ENCODE measurements around the gene APOBEC2. TPM values are rescaled to one million over a fixed set of nuclear protein-coding genes. Genes with fewer than 3 reads are reported as not detected.

APOBEC2 gene
- total RNA-seq, 1 experiment from 2014 or later: 4.8 TPM

- Mint-ChIP-seq H3K4me1 (ENCODE audit: low read depth, unreplicated experiment) (peaks cover 76% of the 10 kb centered on the region), H3K4me3 (ENCODE audit: unreplicated experiment) (peak overlapping the region; percentile 2), H3K36me3 (ENCODE audit: insufficient read depth, unreplicated experiment) (no peaks in the 10 kb centered on the region), H3K27me3 (ENCODE audit: insufficient read depth, unreplicated experiment) (no peaks in the 10 kb centered on the region), H3K9me3 (ENCODE audit: unreplicated experiment) (no peaks in the 10 kb centered on the region), H3K27ac (ENCODE audit: unreplicated experiment) (peak overlapping the region; percentile 64)
- H3K4me3 ChIP-seq (ENCODE audit: low read depth, low read length): no peak overlapping the region
- H3K27me3 ChIP-seq (replicated peaks; ENCODE audit: control insufficient read depth, insufficient read depth, low read length): no peaks in the 10 kb centered on the region
- TF ChIP-seq, protein P1, sequence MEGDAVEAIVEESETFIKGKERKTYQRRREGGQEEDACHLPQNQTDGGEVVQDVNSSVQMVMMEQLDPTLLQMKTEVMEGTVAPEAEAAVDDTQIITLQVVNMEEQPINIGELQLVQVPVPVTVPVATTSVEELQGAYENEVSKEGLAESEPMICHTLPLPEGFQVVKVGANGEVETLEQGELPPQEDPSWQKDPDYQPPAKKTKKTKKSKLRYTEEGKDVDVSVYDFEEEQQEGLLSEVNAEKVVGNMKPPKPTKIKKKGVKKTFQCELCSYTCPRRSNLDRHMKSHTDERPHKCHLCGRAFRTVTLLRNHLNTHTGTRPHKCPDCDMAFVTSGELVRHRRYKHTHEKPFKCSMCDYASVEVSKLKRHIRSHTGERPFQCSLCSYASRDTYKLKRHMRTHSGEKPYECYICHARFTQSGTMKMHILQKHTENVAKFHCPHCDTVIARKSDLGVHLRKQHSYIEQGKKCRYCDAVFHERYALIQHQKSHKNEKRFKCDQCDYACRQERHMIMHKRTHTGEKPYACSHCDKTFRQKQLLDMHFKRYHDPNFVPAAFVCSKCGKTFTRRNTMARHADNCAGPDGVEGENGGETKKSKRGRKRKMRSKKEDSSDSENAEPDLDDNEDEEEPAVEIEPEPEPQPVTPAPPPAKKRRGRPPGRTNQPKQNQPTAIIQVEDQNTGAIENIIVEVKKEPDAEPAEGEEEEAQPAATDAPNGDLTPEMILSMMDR (IDR thresholded peaks at IDR 0.05; ENCODE audit: insufficient read depth in 1 of 2, low read depth in 1 of 2, low read length in 1 of 2, severe bottlenecking in 1 of 2, unreplicated experiment in 1 of 2): no peak
- BruUV-seq (replicated peaks): no TSS peak
- no peaks in the 10 kb centered on the region for H3K9me3 ChIP-seq
- H3K36me3 ChIP-seq (ENCODE audit: control insufficient read depth, insufficient read depth, low read length): no peaks in the 10 kb centered on the region
- ChIA-PET POLR2A (no interaction called here), CTCF (no interaction called here)
- intact Hi-C loops (cut with micrococcal nuclease; ENCODE audit: unreplicated experiment): no loop called here
- DNase-seq: no peak
- peaks cover 99% of the 10 kb centered on the region for H3K4me1 ChIP-seq
Observed at GRCh38 chr6:41051873-41052272, 1.1 kb upstream of the APOBEC2 start.

DNA sequence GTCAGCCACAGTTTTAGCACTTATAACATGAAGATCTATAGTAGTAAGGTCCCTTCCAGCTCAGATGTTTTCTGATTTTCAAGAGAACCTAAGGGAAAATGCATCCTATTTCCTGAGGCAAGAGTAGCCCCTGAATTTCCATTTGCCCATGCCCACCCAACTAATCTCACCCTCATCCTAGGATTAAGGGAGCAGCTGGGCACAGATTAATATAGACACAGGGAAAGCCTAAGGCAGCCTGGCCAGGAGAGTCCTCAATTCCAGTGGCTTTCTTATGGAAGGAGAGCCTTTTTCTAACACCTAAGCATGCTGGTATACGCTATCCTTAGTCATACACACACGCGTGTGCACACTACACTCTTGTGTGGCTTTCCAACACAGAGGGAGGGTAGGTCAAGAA is 1.5 kb downstream of the APOBEC2 start:
- H3K36me3 ChIP-seq (ENCODE audit: control insufficient read depth, insufficient read depth, low read length): no peaks in the 10 kb centered on the region
- TF ChIP-seq, protein P1 (IDR thresholded peaks at IDR 0.05; ENCODE audit: insufficient read depth in 1 of 2, low read depth in 1 of 2, low read length in 1 of 2, severe bottlenecking in 1 of 2, unreplicated experiment in 1 of 2): no peak
- BruUV-seq (replicated peaks): no TSS peak
- H3K4me3 Mint-ChIP-seq (ENCODE audit: unreplicated experiment): peak overlapping the region; percentile 31
- intact Hi-C loops (cut with micrococcal nuclease; ENCODE audit: unreplicated experiment): no loop called here
- H3K9me3 ChIP-seq: no peaks in the 10 kb centered on the region
- no peaks in the 10 kb centered on the region for H3K36me3 Mint-ChIP-seq (ENCODE audit: insufficient read depth, unreplicated experiment)
- no peak for DNase-seq
- H3K4me1 Mint-ChIP-seq (ENCODE audit: low read depth, unreplicated experiment): peaks cover 76% of the 10 kb centered on the region
- H3K4me1 ChIP-seq: peaks cover 96% of the 10 kb centered on the region
- no peaks in the 10 kb centered on the region for H3K9me3 Mint-ChIP-seq (ENCODE audit: unreplicated experiment)
- POLR2A ChIA-PET: interaction anchor here (1.1 kb wide), 1 partner anchor 18 kb away, joined by 5 read pairs; the partner anchor contains the start of genes NFYA and OARD1
- H3K27me3 ChIP-seq (replicated peaks; ENCODE audit: control insufficient read depth, insufficient read depth, low read length): no peaks in the 10 kb centered on the region
- no peaks in the 10 kb centered on the region for H3K27me3 Mint-ChIP-seq (ENCODE audit: insufficient read depth, unreplicated experiment)
- peak overlapping the region; percentile 65 for H3K27ac Mint-ChIP-seq (ENCODE audit: unreplicated experiment)
- H3K4me3 ChIP-seq (ENCODE audit: low read depth, low read length): no peak overlapping the region
- CTCF ChIA-PET: interaction anchor here (1.5 kb wide), 1 partner anchor 10 kb away, joined by 4 read pairs; no protein-coding TSS in a partner anchor

DNA sequence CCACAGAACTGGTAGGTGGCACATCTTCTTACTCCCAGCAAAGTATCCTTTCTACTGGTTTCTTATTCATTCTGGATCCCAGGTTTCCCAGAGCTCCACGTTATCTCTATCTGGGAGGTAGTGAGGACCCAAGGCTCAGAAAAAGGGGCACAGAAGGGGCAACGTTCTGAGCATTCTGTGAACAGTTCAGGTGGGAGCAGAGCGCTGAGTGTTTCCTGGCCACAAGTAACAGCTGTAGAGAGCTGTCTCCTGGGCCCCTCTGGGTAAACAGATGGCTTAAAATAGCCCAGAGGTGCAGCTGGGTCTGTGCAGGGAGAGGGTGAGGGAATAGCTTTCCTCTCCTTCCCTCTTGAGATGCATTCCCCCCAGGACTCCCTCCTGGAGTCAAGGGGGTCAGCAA is 2.1 kb downstream of the APOBEC2 start:
- Mint-ChIP-seq H3K36me3 (ENCODE audit: insufficient read depth, unreplicated experiment) (peaks cover 4% of the 10 kb centered on the region), H3K9me3 (ENCODE audit: unreplicated experiment) (peaks cover 5% of the 10 kb centered on the region), H3K27ac (ENCODE audit: unreplicated experiment) (peak overlapping the region; percentile 65), H3K4me3 (ENCODE audit: unreplicated experiment) (peak overlapping the region; percentile 31), H3K4me1 (ENCODE audit: low read depth, unreplicated experiment) (peaks cover 76% of the 10 kb centered on the region), H3K27me3 (ENCODE audit: insufficient read depth, unreplicated experiment) (no peaks in the 10 kb centered on the region)
- BruUV-seq (replicated peaks): no TSS peak
- H3K4me1 ChIP-seq: peaks cover 96% of the 10 kb centered on the region
- no peaks in the 10 kb centered on the region for H3K9me3 ChIP-seq
- intact Hi-C loops (cut with micrococcal nuclease; ENCODE audit: unreplicated experiment): no loop called here
- no peaks in the 10 kb centered on the region for H3K27me3 ChIP-seq (replicated peaks; ENCODE audit: control insufficient read depth, insufficient read depth, low read length)
- H3K4me3 ChIP-seq (ENCODE audit: low read depth, low read length): no peak overlapping the region
- H3K36me3 ChIP-seq (ENCODE audit: control insufficient read depth, insufficient read depth, low read length): no peaks in the 10 kb centered on the region
- CTCF ChIA-PET: interaction anchor here (1.4 to 1.5 kb wide), 2 partner anchors 9 to 16 kb away, joined by 4 to 5 read pairs; partner anchors contain the start of gene UNC5CL
- DNase-seq: no peak
- POLR2A ChIA-PET: interaction anchor here (0.6 to 1.1 kb wide), 2 partner anchors 17 to 57 kb away, joined by 3 to 5 read pairs; partner anchors contain the start of genes NFYA and OARD1
- TF ChIP-seq, protein P1 (IDR thresholded peaks at IDR 0.05; ENCODE audit: insufficient read depth in 1 of 2, low read depth in 1 of 2, low read length in 1 of 2, severe bottlenecking in 1 of 2, unreplicated experiment in 1 of 2): no peak

Data from Caco-2 (cell line).